ENCODE measurements around the gene PARVB. TPM values are rescaled to one million over a fixed set of nuclear protein-coding genes. Genes with fewer than 3 reads are reported as not detected.
"Not testable (repeated sequence)": the region's sequence is repeated elsewhere in the genome, so short reads cannot be mapped to it uniquely, and the experiment has no call there.

PARVB gene
- polyA plus RNA-seq, 3 donors, result 20.6 to 22.0 (median 21.0) TPM

GRCh38 chr22:43995057-43995685, 28.9 kb upstream of the PARVB start:
- DNase-seq, result no peak

DNA sequence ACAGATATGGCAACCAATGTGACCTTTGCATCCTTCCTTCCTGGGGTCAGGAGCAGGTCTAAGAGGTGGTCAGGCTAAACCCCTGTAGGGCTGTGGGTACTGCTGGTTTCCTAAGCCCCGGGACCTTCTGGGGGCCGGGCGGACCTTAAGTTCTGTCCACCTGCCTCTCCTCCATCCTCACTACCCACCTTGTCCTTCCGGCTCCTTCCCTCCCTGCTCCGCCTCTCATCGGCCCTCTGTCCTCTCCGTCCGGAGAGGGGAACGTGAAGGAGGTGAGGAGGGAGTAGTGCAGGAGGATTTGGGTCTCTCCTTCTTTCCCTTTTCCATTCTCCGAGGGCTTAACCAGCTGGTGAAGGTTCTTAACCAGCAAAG, 28.3 kb upstream of the PARVB start:
- no peak for DNase-seq

GRCh38 chr22:43996170-43996980, 27.7 kb upstream of the PARVB start:
- DNase-seq, result peak; percentile 44

- DNase-seq, result no peak
Measured at GRCh38 chr22:43996981-43997265, 27.2 kb upstream of the PARVB start.

DNA sequence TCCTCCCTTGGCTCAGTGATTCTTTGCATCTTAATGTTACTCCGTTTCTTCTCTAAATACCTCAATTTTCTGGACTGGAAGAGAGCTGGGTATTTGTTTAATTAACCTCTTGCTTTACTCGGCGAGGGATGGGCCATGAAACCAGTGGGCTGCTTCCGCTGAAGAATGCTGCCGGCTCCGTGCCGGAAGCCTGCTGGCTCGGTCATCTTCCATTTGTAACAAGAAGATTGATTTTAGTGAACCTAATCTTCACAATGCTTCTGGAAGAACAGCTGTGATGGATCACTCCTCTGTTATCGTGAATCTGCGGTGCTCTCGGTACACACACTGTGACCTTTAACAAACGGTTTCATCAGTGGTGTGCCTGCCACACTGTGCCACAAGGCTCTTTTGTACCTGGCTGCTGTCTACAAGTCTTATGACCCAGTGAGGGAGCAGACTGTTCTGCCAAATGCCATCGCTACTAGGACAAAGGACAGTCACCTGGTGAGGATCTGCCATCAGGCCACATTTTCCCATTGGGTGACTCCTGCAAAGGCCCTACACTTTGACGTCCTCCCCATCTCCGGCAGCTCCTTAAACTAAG, 25.3 kb upstream of the PARVB start:
- DNase-seq, result no peak

DNA sequence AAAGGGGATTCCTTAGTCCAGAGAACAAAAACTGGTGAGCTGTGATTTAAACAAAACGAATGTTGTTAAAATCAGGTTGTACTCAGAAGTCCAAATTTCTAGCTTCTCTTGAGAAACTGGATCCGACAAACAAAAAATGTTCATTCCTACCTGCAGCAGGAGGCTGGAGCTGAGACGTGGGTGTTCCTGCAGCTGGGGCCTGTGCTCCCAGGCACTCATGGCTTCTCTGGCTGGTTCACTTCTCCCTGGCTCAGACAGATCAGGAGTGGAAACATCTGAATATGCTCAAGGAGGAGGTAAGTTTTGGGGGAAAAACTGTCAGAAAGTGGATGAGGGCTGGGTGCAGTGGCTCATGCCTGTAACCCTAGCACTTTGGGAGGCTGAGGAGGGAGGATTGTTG, 24.7 kb upstream of the PARVB start:
- no peak for DNase-seq

DNA sequence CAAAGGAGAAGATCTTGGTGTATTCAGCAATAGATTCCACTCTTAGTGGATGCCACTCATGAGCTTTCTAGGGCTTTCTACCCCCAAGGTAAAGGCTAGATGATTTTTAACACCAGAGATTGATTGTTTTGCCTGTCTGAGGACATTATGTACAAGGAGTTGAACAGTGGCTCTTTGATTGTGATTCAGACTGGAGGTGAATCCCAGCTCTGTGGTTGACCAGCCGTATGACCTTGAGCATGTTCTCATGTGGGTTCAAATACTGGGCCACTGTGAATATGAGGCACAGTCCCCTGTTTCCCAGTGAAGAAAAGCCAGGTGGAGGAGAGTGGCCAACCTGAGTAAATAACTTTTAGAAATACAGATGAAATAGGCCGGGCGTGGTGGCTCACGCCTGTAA, 24.0 kb upstream of the PARVB start:
- DNase-seq, result no peak

- no peak for DNase-seq
Measured at GRCh38 chr22:44001521-44001920, 22.6 kb upstream of the PARVB start.

GRCh38 chr22:44002324-44002723, 21.8 kb upstream of the PARVB start:
- DNase-seq, result no peak

DNA sequence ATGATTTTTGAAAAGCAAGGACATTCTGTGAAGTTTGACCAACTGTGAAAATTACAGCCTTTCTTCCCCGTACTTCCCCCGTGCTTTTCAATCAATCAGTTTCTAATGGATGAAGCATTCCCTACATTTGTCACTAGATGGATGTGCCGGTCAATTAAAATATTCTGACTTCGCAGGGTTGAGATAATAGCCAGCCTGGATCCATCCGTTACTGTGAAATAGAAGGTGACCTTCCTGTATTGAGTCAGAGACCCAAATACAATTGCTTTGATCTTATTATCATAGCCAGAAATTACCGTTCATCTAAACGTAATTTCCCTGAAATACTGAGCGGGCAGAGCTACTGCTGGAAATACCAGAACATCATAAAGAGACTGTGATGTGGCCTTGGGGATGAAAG, 21.1 kb upstream of the PARVB start:
- no peak for DNase-seq

- no peak for DNase-seq
Measured at GRCh38 chr22:44003405-44004103, 20.5 kb upstream of the PARVB start.

DNA sequence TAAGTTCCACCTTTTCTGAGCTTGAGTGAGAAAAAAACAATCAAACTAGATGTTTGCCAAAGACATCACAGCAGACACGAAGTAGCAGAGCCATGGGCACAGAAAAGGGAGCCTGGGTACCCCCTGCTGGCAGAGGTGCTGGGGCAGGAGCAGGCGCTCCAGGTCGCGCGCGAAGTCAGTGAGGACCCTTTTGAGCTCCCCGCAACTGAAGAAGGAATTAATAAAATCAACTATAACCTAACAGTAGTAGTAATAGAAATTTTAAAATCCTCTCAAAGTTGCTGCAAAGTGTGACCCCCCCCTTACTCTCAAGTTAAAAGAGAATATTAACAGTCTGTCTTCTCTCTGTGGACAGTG, 20.0 kb upstream of the PARVB start:
- DNase-seq, result no peak

GRCh38 chr22:44005524-44005923, 18.6 kb upstream of the PARVB start:
- no peak for DNase-seq

GRCh38 chr22:44012162-44012561, 11.9 kb upstream of the PARVB start:
- DNase-seq, result no peak

GRCh38 chr22:44012591-44012990, 11.5 kb upstream of the PARVB start:
- DNase-seq, result no peak

GRCh38 chr22:44014241-44014640, 9.9 kb upstream of the PARVB start:
- no peak for DNase-seq

DNA sequence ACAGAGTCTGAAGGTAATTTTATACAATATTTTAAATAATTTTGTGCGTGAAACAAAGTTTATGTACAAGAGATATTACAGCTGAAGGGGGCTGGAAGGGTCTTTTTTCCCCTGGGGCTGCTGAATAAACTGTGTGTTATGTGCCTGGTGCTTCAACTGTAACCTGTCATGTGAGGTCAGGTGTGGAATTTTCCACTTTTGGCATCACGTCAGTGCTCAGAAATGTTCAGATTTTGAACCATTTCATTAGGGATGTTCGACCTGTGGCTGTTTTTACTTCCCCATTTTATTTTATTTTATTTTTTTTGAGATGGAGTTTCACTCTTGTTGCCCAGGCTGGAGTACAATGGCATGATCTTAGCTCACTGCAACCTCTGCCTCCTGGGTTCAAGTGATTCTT, 7.5 kb upstream of the PARVB start:
- not testable (repeated sequence) for DNase-seq

GRCh38 chr22:44018594-44018993, 5.5 kb upstream of the PARVB start:
- DNase-seq, result no peak

GRCh38 chr22:44019416-44019815, 4.7 kb upstream of the PARVB start:
- no peak for DNase-seq

DNA sequence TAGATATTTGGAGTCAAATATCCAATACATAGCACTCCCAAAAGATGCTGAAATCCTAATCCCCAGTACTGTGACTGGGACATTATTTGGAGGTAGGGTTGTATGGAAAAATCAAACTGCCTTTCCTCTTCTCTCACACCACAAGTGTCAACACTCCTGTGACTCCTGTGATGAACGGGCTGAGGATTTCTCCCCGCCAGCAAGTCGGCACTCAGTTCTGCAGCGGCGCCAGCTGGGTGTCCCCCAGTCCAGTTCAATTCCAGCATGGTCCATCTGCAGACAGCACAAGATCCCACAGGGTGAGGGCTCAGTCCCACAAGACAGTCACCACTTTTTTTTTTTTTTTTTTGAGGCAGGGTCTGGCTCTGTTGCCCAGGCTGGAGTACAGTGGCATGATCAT, 4.3 kb upstream of the PARVB start:
- DNase-seq, result no peak

DNA sequence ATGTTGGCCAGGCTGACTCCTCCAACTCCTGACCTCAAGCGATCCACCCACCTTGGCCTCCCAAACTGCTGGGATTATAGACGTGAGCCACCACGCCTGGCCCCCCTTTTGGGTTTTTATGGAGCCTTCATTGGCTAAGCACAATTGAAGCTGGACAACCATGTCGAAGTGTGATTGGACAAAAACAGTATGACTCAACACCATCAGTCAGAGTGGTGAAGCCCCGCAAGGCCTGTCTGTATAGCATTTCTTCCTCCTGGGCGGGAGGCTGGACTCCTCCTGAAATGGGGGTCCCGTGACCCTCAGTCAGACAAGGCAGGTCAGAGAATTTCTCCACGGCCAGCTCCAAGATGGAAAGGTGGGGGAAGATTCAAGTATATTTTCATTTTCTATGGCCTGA, 3.1 kb upstream of the PARVB start:
- DNase-seq, result no peak

DNA sequence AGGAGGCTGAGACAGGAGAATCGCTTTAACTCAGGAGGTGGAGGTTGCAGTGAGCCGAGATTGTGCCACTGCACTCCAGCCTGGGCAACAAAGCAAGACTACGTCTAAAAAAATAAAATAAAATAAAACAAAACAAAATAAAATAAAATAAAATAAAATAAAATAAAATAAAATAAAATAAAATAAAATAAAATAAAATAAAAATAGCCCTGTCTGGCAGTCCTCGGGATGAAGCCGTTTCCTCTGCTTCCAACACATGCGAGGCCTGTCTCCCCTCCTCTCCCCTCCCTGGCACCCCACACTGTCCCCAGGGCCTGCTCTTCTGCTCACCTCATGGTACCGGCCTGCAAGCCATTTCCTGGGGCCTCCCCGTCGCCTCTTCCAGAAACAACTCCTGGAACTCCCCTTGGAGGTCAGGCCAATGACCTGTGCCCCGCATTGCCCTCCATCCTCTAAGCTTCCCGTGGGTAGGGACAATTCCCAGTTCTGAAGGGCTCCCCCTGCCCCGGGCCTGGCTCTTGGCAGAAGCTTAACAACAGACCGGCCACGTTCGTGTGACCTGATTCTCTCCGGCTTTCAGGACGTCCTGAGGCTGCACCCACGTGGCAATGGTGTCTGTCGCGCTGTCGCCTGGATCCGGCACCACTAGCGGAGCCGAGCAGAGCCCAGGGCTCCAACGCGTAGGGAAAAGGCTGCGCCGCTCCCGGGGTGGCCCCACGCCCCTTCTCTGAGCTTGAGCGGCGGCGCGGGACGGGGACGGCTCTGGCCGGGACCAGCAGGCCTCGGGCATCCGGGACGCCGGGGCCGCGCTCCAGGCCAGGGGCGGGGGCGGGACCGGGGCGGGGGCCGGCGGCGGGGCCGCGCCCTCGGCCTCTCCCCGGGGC, 456 bp upstream of the PARVB start:
- peak; percentile 27 for DNase-seq

All from renal pelvis (tissue), 4 donors.